Measurements from ENCODE around the gene CDH22. TPM values are rescaled to one million over a fixed set of nuclear protein-coding genes. Genes with fewer than 3 reads are reported as not detected.

Gene CDH22
- total and polyA plus RNA-seq, 2 donors from 2014 or later = 0.19 to 1.6 TPM

- no peak for TF ChIP-seq CTCF (IDR thresholded peaks at IDR 0.05; ENCODE audit: borderline replicate concordance, extremely low read depth, insufficient read depth)
- no peak overlapping the region for H3K4me3 ChIP-seq (ENCODE audit: low read length in 3 of 3)
- H3K9ac ChIP-seq (ENCODE audit: low read length in 3 of 3) = no peak overlapping the region
- H3K4me1 ChIP-seq (ENCODE audit: control insufficient read depth in 2 of 3, insufficient read depth in 2 of 3, low read depth in 1 of 3, low read length in 3 of 3) = peaks cover 0 to 6% (median 0%) of the 10 kb centered on the region in 3 donors
- intact Hi-C loops (cut with DNase I) = no loop called here
- no peaks in the 10 kb centered on the region for H3K9me3 ChIP-seq (ENCODE audit: control insufficient read depth in 2 of 3, insufficient read depth in 1 of 3, low read length in 3 of 3)
- H3K27me3 ChIP-seq (ENCODE audit: control insufficient read depth, insufficient read depth, low read length) = peaks cover 26% of the 10 kb centered on the region
- no peak for DNase-seq
- no peak overlapping the region for H3K27ac ChIP-seq (ENCODE audit: low read depth in 2 of 2, low read length in 2 of 2)
- no peaks in the 10 kb centered on the region for H3K36me3 ChIP-seq (ENCODE audit: control insufficient read depth in 2 of 3, insufficient read depth in 3 of 3, low read length in 3 of 3)
- FAIRE-seq = no peak
Observed at GRCh38 chr20:46304361-46304760, 3.9 kb downstream of the CDH22 start.

- intact Hi-C loops (cut with DNase I) = no loop called here
- Histone ChIP-seq H3K9ac (ENCODE audit: low read length in 3 of 3) (no peak overlapping the region), H3K27me3 (ENCODE audit: control insufficient read depth, insufficient read depth, low read length) (peaks cover 22% of the 10 kb centered on the region), H3K9me3 (ENCODE audit: control insufficient read depth in 2 of 3, insufficient read depth in 1 of 3, low read length in 3 of 3) (no peaks in the 10 kb centered on the region), H3K4me3 (ENCODE audit: low read length in 3 of 3) (no peak overlapping the region), H3K36me3 (ENCODE audit: control insufficient read depth in 2 of 3, insufficient read depth in 3 of 3, low read length in 3 of 3) (no peaks in the 10 kb centered on the region), H3K27ac (ENCODE audit: low read depth in 2 of 2, low read length in 2 of 2) (no peak overlapping the region), H3K4me1 (ENCODE audit: control insufficient read depth in 2 of 3, insufficient read depth in 2 of 3, low read depth in 1 of 3, low read length in 3 of 3) (peaks cover 0 to 4% (median 0%) of the 10 kb centered on the region in 3 donors)
- no peak for TF ChIP-seq CTCF (IDR thresholded peaks at IDR 0.05; ENCODE audit: borderline replicate concordance, extremely low read depth, insufficient read depth)
- DNase-seq = no peak
- FAIRE-seq = no peak
Observed at GRCh38 chr20:46303176-46303956, 4.9 kb downstream of the CDH22 start.

GRCh38 chr20:46302106-46302505, 6.2 kb downstream of the CDH22 start:
- FAIRE-seq (no peak), DNase-seq (no peak)
- H3K9ac ChIP-seq (ENCODE audit: low read length in 3 of 3) = no peak overlapping the region
- no peak overlapping the region for H3K27ac ChIP-seq (ENCODE audit: low read depth in 2 of 2, low read length in 2 of 2)
- no peaks in the 10 kb centered on the region for H3K36me3 ChIP-seq (ENCODE audit: control insufficient read depth in 2 of 3, insufficient read depth in 3 of 3, low read length in 3 of 3)
- intact Hi-C loops (cut with DNase I) = no loop called here
- H3K9me3 ChIP-seq (ENCODE audit: control insufficient read depth in 2 of 3, insufficient read depth in 1 of 3, low read length in 3 of 3) = no peaks in the 10 kb centered on the region
- no peak for TF ChIP-seq CTCF (IDR thresholded peaks at IDR 0.05; ENCODE audit: borderline replicate concordance, extremely low read depth, insufficient read depth)
- H3K4me1 ChIP-seq (ENCODE audit: control insufficient read depth in 2 of 3, insufficient read depth in 2 of 3, low read depth in 1 of 3, low read length in 3 of 3) = peaks cover 0 to 3% (median 0%) of the 10 kb centered on the region in 3 donors
- no peak overlapping the region for H3K4me3 ChIP-seq (ENCODE audit: low read length in 3 of 3)
- peaks cover 22% of the 10 kb centered on the region for H3K27me3 ChIP-seq (ENCODE audit: control insufficient read depth, insufficient read depth, low read length)
